ENCODE measurements around the gene SCD5. TPM values are rescaled to one million over a fixed set of nuclear protein-coding genes. Genes with fewer than 3 reads are reported as not detected.
A peak's percentile ranks its signal among the peaks of the same experiment; 100 is the strongest.

Gene SCD5
- total RNA-seq, 1 donor from 2014 or later: 14.6 TPM

- peaks cover 14% of the 10 kb centered on the region for H3K4me1 Mint-ChIP-seq (ENCODE audit: low read depth)
- no peak overlapping the region for H3K4me3 Mint-ChIP-seq (ENCODE audit: low read depth)
- H3K36me3 Mint-ChIP-seq (ENCODE audit: insufficient read depth): no peaks in the 10 kb centered on the region
- no peak for TF ChIP-seq CTCF (IDR thresholded peaks at IDR 0.05; ENCODE audit: unreplicated experiment)
- peaks cover 3% of the 10 kb centered on the region for H3K27me3 Mint-ChIP-seq
- no peaks in the 10 kb centered on the region for H3K9me3 Mint-ChIP-seq (ENCODE audit: low read depth)
- H3K27ac Mint-ChIP-seq: no peak overlapping the region
- no peak for DNase-seq (ENCODE audit: low spot score, unreplicated experiment)
Observed at GRCh38 chr4:82753238-82753637, 45.4 kb downstream of the SCD5 start.

GRCh38 chr4:82748810-82749470 lies 49.7 kb downstream of the SCD5 start:
- Mint-ChIP-seq H3K27ac (peak overlapping the region; percentile 3), H3K4me3 (ENCODE audit: low read depth) (no peak overlapping the region), H3K27me3 (peaks cover 1% of the 10 kb centered on the region), H3K4me1 (ENCODE audit: low read depth) (peaks cover 31% of the 10 kb centered on the region), H3K9me3 (ENCODE audit: low read depth) (no peaks in the 10 kb centered on the region), H3K36me3 (ENCODE audit: insufficient read depth) (no peaks in the 10 kb centered on the region)
- no peak for TF ChIP-seq CTCF (IDR thresholded peaks at IDR 0.05; ENCODE audit: unreplicated experiment)
- DNase-seq (ENCODE audit: low spot score, unreplicated experiment): no peak

- no peaks in the 10 kb centered on the region for H3K27me3 Mint-ChIP-seq
- peak overlapping the region; percentile 14 for H3K4me3 Mint-ChIP-seq (ENCODE audit: low read depth)
- no peak overlapping the region for H3K27ac Mint-ChIP-seq
- no peaks in the 10 kb centered on the region for H3K9me3 Mint-ChIP-seq (ENCODE audit: low read depth)
- H3K4me1 Mint-ChIP-seq (ENCODE audit: low read depth): peaks cover 29% of the 10 kb centered on the region
- no peak for TF ChIP-seq CTCF (IDR thresholded peaks at IDR 0.05; ENCODE audit: unreplicated experiment)
- no peak for DNase-seq (ENCODE audit: low spot score, unreplicated experiment)
- H3K36me3 Mint-ChIP-seq (ENCODE audit: insufficient read depth): no peaks in the 10 kb centered on the region
Observed at GRCh38 chr4:82747686-82748575, 50.7 kb downstream of the SCD5 start.

- peaks cover 27% of the 10 kb centered on the region for H3K4me1 Mint-ChIP-seq (ENCODE audit: low read depth)
- no peak for DNase-seq (ENCODE audit: low spot score, unreplicated experiment)
- no peak overlapping the region for H3K4me3 Mint-ChIP-seq (ENCODE audit: low read depth)
- no peak for TF ChIP-seq CTCF (IDR thresholded peaks at IDR 0.05; ENCODE audit: unreplicated experiment)
- no peak overlapping the region for H3K27ac Mint-ChIP-seq
- no peaks in the 10 kb centered on the region for H3K9me3 Mint-ChIP-seq (ENCODE audit: low read depth)
- no peaks in the 10 kb centered on the region for H3K36me3 Mint-ChIP-seq (ENCODE audit: insufficient read depth)
- H3K27me3 Mint-ChIP-seq: no peaks in the 10 kb centered on the region
Observed at GRCh38 chr4:82746705-82747574, 51.7 kb downstream of the SCD5 start.
